Glomerular endothelial cell (primary cell): ENCODE measurements around the gene PTGS1. TPM values are rescaled to one million over a fixed set of nuclear protein-coding genes. Genes with fewer than 3 reads are reported as not detected.

ENCODE experiments used
- total RNA-seq: library from RNA; depleted of rRNA; stranded (reverse); fragments of >200 nt; gene quantifications from 2 replicates; pipeline ENCODE4 v1.2.3, GENCODE V29; 2015

Gene PTGS1
- total RNA-seq, 1 donor from 2014 or later, result 1.1 TPM

Other genes starting within 250 kb of the PTGS1 start
- 49.5 and 88.0 TPM in 2 replicates for gene NDUFA8, start 211.2 kb upstream of the PTGS1 start, total RNA-seq
- 3.6 TPM in 1 of 2 replicates, not detected in the other for gene MORN5, start 211.1 kb upstream of the PTGS1 start, total RNA-seq
- gene LHX6, start 142.1 kb upstream of the PTGS1 start, total RNA-seq, result 31.7 and 32.0 TPM in 2 replicates
- gene RBM18, start 106.2 kb upstream of the PTGS1 start, total RNA-seq, result 8.7 and 16.9 TPM in 2 replicates
- 20.2 and 26.7 TPM in 2 replicates for gene MRRF, start 106.1 kb upstream of the PTGS1 start, total RNA-seq
- gene OR1J1, start 106.9 kb downstream of the PTGS1 start, total RNA-seq, result not detected in 2 replicates
- not detected in 2 replicates for gene OR1J2, start 139.8 kb downstream of the PTGS1 start, total RNA-seq
- not detected in 2 replicates for gene OR1J4, start 148.1 kb downstream of the PTGS1 start, total RNA-seq
- not detected in 2 replicates for gene OR1N1, start 156.3 kb downstream of the PTGS1 start, total RNA-seq
- gene OR1N2, start 182.1 kb downstream of the PTGS1 start, total RNA-seq, result not detected in 2 replicates
- 1.1 and 1.3 TPM in 2 replicates for gene OR1L8, start 212.4 kb downstream of the PTGS1 start, total RNA-seq
- gene OR1Q1, start 243.7 kb downstream of the PTGS1 start, total RNA-seq, result not detected in 2 replicates